ENCODE results near the gene BID. TPM values are rescaled to one million over a fixed set of nuclear protein-coding genes. Genes with fewer than 3 reads are reported as not detected.

The BID gene
- total RNA-seq, 1 experiment from 2014 or later, result 56.2 TPM

DNA sequence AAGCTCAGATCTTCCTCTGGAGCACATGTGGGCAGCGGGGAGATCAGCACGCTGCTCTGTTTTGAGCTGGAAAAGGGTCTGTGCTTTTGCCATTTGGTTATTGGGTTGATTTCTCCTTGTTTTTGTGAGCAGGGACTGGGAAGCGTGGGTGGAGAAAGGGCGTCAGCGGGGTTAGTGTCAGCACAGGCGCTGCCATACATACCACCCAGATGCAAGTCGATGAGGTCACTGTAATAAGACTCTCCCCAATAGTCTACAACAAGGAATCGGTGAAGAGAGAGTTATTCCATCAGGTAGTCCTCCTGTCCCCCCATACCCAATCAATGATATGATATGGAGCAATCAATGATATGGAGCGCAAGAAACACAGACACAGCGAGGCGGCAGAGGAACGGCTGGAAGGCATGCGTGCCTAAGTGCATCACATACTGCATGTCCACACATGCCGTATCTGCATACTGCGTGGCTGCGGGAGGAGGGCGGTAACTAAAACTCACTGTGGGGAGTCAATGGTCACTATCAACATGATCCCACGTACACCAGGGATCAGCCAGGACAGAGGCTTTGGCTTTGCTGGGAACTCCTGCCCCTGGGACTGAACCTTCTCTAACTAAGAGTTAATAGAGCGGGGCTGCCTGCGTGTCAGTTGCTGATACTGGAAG is 29.5 kb upstream of the BID start:
- no peak for DNase-seq (ENCODE audit: low spot score)

DNA sequence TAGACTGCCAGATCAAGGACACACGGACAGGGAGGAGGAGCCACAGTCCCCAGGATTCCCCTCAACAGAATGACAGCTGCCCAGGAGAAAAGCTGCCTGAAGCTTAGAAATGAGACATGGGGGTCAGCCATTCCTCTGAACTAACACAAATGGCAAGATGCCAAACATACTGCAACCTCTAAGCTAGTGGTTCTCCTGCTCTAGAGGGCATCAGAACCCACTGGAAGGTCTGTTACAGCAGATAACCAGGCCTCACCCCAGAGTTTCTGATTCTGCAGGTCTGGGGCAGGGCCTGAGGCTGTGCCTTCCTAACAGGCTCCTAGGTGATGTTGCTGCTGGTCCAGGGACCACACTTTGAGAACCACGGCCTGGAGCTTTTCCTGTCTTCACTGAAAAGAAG is 28.6 kb upstream of the BID start:
- no peak for DNase-seq (ENCODE audit: low spot score)

DNA sequence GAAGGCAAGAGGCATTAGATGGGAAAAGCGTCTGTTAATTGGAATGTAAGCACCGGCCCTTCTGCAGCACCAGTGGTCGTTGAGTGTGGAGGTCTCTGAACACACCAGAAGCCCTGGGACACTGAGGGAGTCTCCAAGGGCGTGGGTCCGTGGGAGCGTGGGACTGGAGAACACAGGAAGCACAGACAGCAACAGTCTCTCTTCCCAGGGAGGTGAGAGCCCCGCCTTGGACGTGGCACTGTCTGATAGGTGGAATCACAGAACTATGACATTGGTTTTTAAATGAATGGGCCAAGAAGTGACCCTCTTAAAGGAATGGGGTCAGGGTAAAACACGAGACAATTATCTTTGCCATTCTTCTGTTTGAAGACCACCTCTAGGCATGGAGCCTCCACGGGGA is 28.1 kb upstream of the BID start:
- no peak for DNase-seq (ENCODE audit: low spot score)

DNA sequence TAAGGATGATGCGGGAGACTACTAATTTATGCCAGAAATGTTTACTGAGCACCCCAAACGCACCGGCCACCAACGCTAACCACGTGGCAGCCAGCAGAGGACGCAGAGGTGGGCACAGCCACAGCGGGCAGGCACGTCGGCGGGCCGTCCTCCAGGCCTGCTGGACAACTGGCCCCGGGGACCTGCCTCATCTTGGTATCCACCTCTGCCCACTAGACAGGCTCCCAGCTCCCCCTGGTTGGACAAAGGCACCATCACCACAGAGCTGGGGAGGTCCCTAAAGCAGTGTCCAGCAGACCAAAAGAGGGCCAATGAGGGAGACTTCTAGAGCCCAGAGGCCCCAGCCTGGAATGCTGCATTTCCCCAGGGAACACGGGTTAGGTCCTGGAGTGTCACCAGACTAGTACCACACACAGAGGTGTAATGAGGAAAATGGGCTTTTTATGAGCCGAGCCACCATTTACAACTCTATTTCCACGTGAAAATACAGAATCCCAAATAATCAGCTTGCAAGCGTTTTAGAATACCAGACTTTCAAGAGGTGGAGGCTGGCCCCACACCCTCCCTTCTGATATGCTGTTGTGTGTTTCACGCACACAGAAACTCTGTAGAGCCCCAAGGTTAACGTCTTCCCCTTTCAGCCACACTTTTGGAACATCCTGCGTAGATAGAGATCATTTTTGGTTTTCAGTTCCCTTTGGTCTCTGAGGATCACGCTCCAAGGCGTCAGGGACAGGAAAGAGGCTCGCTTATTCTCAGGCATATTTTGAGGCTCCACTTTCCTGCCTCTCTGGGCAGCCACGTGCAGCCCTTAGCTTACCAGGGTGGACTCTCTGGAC is 23.7 kb upstream of the BID start:
- no peak for DNase-seq (ENCODE audit: low spot score)

DNA sequence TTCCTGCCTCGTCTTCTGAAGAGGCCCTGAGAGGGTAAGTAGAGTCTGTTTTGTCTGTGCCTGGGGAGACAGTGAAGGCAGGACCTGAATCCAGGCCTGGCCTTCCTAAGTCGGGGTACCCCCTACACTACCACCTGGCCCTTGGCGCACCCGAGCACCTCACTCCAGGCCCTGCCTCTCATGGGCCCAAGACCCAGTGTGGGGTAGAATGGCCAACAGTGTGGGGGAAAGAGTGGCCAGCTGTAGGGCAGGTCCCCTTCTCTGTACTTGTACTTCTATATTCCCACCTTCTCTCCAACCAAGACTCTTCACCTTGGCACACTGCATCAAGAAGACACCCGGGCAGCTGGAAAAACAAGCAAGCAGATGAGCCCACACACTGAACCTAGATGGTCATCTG is 22.4 kb upstream of the BID start:
- DNase-seq (ENCODE audit: low spot score), result no peak

DNA sequence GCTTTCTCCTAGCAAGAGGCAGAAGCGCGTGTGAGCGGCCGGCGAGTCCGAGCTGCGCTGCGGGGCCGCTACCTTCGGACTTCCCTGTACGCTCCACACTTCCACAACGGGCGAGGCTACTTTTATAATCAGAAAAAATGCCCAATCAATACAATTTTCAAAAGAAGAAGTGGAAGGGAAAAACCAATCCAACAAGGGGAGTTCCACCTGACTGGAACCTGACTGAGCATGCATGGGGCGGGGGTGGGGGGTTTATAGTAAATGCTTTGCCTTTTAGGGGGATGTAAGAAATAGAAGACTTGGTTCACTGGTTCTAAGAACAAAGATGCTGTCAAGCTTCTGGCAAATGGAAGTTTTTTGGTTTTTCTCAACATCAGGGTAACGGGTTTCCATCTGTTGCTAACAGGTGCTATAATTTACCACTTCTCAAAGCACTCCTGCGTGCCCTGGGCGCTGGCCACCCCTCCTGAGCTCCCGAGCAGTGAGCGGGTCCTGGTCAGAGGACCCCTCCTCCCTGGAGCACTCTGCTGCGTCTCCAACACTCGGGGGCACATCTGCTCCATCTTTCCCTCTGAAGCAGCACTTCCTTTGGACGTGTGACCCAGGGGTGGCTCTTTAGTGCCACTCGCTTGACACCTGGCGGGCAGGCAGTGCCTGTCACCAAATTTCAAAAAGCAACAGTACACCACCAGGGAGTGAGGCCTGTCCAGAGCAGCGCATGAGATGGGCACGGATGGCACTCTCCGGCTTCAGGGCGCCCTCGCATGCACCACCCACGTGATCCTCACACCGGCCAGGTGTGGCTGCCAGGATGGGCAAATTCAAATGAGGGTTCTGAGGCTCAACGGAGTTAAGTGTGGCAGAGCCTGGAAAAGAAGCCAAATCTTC is 21.6 kb upstream of the BID start:
- no peak for DNase-seq (ENCODE audit: low spot score)

DNA sequence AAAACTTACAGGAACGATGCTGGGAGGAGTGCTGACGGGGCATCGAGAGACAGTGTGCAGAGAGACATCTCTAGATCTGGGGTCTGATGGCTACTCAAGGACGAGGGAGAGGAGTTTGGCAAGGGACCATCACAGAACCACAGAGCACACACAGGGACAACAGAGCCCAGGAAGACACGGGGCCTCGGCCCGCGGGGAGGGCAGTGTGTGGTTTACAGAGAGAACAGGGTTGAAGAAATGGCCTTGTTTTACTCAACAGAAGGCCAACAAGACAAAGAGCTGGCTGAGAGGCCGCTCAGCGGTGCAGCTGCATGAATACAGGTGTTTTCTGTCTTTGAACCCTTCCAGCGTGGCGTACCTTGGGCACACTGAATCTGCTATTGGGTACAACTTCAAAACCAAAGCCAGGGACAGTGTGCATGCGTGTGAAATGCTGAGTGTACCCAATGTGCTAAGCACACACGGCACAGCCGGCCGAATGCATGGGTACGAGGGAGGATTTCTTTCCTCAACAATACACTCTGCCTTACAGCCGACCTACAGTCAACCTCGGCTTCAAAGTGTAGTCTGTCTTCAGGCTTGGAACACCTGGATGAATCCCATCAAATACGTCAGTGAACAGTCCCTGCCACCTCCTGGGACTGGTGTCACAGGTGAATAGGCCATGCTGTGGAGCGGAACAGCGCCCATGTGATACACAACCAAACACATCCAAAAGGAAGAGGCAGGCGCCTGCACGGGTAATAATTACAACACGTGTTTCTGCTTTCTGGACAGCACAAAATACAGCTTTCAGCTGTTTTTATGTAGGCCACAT is 20.7 kb upstream of the BID start:
- DNase-seq (ENCODE audit: low spot score), result no peak

DNA sequence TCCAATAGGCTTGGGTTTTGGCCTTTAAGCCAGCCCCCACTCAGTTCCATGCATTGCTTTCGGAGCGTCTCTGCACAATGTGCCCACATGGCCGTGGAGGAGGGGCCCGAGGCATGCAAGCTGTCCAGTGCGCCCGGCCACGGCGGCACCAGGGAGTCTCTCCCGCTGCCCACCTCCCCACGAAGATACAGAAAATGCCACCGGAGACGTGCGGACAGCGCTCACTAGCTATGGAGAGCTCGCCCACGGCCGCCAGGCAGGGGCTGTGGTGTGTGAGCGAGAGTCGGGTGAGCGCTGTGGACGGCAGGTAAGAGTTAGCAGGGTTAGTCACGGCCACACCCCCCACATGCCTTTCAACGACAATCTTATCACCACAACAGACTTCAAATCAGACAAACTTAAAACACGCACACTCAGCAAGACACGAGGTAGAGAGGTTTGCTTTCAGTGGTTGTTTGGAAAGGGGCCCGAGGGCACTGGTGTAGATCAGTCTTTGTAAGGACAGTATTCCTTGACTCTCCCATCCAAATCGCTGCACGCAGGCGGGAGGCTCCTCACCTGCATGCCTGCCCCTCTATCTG is 18.7 kb upstream of the BID start:
- DNase-seq (ENCODE audit: low spot score), result no peak

DNA sequence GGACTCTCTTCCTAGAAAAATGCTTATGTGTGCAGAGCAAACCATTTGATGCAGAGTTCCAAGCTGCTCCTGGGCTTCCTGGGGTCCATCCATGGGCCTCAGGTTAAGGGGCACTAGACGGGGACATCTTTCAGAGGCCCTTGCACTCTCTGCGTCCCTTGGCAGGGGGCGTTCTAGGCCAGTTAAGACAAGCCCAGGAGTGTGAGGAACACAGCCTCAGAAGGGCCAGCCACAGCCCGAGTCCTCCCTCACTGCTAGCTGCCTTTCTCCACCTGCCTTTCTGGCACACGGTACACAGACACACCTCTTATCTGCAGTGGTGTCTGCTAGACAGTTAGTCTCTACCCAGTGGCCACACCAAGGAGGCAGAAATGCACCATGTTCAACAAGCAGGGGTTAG is 18.0 kb upstream of the BID start:
- no peak for DNase-seq (ENCODE audit: low spot score)

DNA sequence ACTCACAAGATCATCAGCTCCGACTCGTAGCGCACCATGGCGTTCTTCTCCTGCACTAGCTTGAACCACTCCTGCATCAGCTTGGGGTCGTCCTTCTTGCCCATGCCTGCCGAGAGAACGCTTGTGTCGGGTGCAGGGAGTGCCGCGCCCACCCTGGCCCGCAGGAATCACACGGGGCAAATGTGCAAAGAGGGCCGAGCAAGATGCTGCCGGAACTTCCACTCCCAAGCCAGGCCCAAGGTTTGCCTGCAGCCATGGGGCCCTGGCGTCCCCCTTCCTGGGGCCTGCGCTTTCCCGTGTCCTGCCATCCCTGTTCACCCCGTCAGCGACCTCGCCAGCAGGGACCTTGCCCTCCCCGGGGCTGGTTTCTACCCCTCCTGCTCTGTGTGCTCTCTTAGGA is 16.9 kb upstream of the BID start:
- no peak for DNase-seq (ENCODE audit: low spot score)

DNA sequence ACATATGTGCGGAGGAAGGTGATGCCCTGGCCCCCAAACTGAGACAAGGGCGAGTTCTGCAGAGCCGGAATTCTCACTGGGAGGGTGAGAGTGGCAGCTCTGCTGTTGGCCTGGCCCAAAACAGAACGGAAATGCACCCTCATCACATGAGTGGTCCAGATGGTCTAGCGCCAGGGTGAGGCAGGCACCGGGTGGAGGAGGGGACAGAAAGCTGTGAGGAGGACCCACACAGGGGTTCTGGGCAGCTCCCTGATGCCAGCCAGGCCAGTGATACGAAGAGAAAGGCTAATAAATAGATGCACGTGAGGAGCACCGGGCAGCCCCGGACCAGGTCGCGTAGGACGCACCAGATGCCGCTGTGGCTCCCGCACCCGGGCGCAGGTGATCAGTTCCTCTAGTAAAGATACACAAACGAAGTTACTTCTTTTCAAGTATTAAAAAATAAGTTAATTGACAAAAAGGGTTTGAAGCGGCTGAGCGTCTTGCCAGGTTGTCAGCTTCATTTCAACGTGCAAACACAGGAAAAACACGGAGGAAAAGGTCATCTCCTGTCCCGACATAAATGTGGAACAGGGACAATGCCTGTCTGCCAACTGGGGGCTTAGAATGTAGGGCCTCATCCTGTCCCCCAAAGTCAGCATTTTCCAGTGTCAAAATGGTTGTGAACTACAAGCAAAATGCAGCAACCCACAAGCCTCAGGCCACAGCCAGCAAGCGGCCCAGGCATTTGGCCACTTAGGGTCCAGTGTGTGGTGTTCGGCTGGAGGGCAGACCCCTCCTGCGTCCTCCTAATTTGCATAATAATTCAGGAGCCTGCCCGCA is 15.3 kb upstream of the BID start:
- no peak for DNase-seq (ENCODE audit: low spot score)

DNA sequence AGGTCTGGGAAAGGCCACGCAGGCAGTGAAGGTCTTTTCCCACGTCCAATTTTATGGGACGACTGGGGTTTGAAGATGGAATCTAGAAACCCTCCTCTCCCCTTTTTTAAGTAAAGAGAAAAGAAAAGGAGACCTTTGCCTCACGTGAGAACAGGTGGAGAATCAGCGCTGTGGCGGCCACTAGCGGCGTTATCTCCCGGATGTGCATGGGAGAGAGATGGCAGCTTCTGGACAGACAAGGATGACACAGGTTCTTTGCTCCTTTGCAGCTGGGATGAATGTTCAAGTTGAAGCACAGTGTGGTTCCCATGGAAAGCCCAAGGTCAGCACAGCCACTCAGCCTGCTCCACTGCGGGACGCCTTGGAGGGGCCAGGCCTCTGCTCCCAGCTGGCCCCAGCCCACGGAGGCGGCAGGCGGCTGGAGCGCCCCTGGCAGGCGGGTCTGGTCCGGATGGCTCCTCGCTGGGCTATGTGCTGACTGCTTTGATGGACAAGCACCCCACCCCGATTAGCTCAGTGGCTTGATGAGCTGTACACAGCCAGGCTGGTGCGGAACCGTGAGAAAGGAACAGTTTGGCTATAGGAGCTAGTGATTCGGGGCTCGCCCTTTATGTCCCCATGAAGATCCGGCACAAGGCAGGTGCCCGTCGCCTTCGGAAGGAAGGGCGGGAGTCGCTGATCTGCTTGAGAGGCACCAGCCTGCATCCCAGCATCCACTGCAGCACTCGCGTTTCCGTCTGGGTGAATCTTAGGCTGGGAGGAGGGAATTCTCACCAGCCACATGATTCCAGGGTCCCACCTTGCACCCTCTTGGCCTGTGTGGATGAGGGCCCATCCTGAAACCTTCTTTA is 14.5 kb upstream of the BID start:
- DNase-seq (ENCODE audit: low spot score), result no peak

DNA sequence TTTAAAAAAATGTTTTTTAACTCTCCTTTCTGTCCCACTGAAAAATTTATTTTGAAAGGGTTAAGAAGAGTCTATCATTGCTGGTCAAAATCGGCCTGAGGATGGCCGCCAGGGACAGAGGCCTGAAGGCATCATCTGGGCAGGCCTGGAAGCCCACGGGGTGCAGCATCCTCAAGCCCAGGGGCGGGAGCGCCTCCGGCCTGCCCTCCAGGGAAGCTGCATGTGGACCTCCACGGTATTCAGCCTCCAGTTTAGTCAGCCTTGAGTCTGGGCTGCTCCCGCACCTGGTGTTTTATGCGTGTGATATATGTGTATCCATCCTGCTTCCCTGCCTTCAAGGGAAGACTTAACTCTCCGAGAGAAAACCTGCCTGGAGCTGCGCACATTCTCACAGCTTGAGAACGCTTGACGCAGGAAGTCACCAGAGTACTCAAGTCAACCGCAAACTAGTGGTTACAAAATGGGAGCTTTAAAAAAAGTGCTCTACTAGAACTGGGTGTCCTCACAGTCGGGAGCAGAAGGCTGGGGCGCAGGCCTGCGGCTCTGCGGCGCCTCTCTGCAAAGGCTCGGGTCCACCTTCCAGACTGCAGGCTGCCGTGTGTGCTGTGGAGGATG is 13.6 kb upstream of the BID start:
- no peak for DNase-seq (ENCODE audit: low spot score)

DNA sequence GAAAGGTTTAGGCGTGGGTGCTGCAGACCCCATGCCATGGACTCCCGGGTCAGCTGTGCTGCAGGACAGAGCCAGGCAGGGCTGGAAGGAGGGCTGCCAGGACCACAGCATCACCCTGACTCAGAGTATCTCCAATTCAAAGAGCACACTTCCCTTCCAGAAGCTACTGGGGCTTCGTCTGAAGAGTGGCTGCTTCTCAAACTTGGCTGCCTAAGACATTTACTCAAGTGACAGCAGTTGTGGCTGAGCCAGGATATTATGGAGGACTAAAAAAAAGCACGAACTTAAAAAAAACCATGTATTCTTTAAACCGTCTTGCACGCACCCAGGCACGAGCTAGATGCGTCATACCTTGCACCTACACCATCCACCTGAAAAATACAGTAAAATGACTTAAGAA is 13.0 kb upstream of the BID start:
- no peak for DNase-seq (ENCODE audit: low spot score)

DNA sequence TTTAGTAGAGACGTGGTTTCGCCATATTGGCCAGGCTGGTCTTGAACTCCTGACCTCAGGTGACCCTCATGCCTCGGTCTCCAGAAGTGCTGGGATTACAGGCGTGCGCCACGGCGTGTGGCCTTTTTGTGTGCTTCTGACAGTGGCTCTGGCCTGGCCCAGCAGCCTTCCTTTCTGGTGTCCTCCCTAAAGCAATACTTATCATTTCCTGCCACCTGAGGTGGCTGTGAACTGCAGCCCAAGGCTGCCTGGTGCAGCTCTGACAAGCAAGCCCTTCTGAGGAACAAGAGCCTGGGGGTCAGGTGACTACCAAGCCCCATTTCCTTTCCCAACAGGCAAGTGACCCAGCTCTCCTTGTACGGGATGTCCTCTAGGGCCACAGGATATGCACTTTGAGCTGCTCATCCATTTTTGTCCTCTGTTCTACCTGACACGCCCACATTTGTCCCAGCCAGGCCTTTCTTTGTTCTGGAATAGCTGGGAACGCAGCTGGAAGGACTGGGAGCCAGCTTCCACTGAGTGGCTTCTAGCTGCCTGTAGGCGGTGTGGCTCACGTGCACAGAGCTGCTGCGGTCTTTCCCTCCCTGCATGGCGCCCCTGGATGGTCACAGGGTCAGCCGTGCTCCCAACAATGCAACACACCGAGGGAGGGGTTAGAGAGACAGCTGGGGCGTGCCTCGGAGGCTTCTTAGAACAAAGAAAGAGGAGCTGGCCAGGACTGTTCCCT is 12.3 kb upstream of the BID start:
- no peak for DNase-seq (ENCODE audit: low spot score)

DNA sequence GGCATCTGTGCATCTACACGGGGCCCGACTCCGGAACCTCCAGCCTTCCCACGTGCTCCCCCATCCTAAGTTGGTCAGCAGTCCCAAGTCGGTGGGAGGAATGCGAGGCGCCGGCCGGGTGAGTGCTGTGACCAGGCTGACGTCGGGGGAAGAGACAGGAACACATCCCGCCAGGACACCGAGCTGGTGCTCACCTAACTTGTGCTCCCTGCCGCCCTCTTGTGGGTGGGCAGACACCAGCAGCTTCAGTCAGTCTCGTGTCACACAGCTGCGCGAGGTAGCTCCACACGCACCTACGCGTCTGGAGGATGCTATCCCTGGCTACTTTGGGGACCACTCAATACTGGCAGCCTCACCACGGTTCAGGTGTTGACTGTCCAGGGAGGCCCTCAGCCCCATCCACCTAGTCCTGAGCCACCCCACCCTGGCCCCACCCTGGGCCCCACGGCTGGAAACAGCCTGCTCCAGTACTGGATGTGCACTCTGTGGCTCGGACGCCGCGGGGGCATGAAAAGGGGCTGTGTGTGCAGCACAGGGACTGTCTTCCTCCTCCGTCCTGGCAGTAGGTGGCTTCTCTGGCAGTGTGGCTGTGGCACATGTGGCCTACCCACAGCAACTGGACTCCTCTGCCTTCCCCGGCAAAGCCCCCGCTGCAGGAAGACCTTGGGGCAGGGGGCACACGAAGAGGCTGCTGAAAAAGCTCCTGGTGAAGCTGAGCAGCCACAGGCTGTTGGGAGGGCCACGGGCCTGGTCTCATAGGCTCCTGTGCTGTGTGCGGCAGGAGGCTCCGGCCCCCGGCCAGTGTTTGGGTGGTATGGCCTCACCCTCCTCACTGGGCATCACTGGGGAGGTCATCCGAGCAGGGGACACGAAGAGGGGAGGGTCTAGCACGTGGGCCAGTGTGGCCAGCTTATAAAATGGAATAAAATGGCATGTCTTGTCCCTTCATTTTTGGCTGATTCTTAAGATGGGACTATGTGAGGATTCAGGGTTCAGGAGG is 11.2 kb upstream of the BID start:
- DNase-seq (ENCODE audit: low spot score), result peak; percentile 22

DNA sequence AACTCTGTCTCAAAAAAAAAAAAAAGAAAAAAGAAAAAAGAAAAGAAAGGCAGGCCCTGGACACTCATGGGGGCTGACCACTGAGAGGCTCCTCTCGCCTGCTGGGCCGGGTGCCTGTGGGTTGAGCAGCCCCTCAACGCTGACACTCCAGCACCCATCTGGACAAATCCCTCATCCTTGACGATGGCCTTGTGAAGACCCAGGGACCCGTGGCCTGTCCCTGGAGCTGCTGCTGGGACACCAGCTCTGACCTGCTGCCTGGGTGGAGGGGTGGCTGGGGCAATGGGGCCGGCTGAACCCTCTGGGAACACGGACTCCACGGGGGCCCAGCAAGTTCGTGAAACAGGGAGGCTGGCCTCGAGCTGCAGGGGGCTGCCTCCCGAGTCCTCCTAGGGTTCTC is 10.5 kb upstream of the BID start:
- no peak for DNase-seq (ENCODE audit: low spot score)

Measured in H4 (cell line).